ENCODE measurements around the gene IZUMO4.

The IZUMO4 gene

GRCh38 chr19:2096480-2097202 is at the start of gene IZUMO4:
Gene IZUMO4, plus strand, starts transcription at chr19:2096915. Its CDS starts 31 bp downstream, at chr19:2096946.
- peak; percentile 93 to 100 for DNase-seq

- no peak for DNase-seq
Measured at GRCh38 chr19:2047076-2047448, 49.7 kb upstream of the IZUMO4 start.

- DNase-seq = peak in 1 of 2 donors; percentile 18
Measured at GRCh38 chr19:2047449-2048103, 49.1 kb upstream of the IZUMO4 start.

- DNase-seq = no peak
Measured at GRCh38 chr19:2048104-2048958, 48.4 kb upstream of the IZUMO4 start.

GRCh38 chr19:2048959-2049740 is 47.6 kb upstream of the IZUMO4 start:
- no peak for DNase-seq

GRCh38 chr19:2049741-2050348 is 46.9 kb upstream of the IZUMO4 start:
- DNase-seq = peak; percentile 39 to 63

GRCh38 chr19:2050349-2050990 is 46.2 kb upstream of the IZUMO4 start:
- peak in 1 of 2 donors; percentile 63 for DNase-seq

GRCh38 chr19:2050991-2051772 is 45.5 kb upstream of the IZUMO4 start, which contains the start of gene MKNK2:
Gene MKNK2, minus strand, starts transcription at chr19:2051244. Its CDS starts 393 bp downstream, at chr19:2050851.
- peak; percentile 67 to 92 for DNase-seq

- DNase-seq = no peak
Measured at GRCh38 chr19:2051773-2052704, 44.7 kb upstream of the IZUMO4 start.

GRCh38 chr19:2053601-2054389 is 42.9 kb upstream of the IZUMO4 start:
- DNase-seq = no peak

- DNase-seq = no peak
Measured at GRCh38 chr19:2054763-2055162, 42.0 kb upstream of the IZUMO4 start.

- no peak for DNase-seq
Measured at GRCh38 chr19:2055931-2056836, 40.5 kb upstream of the IZUMO4 start.

GRCh38 chr19:2056837-2057192 is 39.9 kb upstream of the IZUMO4 start:
- DNase-seq = no peak

GRCh38 chr19:2057484-2058469 is 38.9 kb upstream of the IZUMO4 start:
- no peak for DNase-seq

GRCh38 chr19:2058570-2059421 is 37.9 kb upstream of the IZUMO4 start:
- DNase-seq = no peak

All from bone marrow (tissue), 2 donors.